Lower lobe of right lung (tissue), 2 donors: Measurements from ENCODE around the gene PHF2. TPM values are rescaled to one million over a fixed set of nuclear protein-coding genes. Genes with fewer than 3 reads are reported as not detected.

Source experiments
- ATAC-seq, 2 donors: fragments of 200-7000 bp; cut with Tn5 transposase; one replicate each; pipeline ENCODE4 v1.9.1; 2020 to 2022; ENCODE audit warnings: mild to moderate bottlenecking in 2 of 2, moderate library complexity in 2 of 2
- DNase-seq: peaks from one replicate; pipeline ENCODE4 v3.0.0-alpha.2; 2020
- H3K27ac ChIP-seq: fragments of 200-600 bp; one replicate; pipeline ENCODE4 v1.8.0; 2022
- H3K27me3 ChIP-seq: fragments of 200-600 bp; one replicate; pipeline ENCODE4 v1.8.0; 2022; ENCODE audit warnings: low read depth
- H3K36me3 ChIP-seq: fragments of 200-600 bp; one replicate; pipeline ENCODE4 v1.8.0; 2022; ENCODE audit warnings: mild to moderate bottlenecking
- H3K4me1 ChIP-seq: fragments of 200-600 bp; one replicate; pipeline ENCODE4 v1.8.0; 2022
- H3K4me3 ChIP-seq: fragments of 200-600 bp; one replicate; pipeline ENCODE4 v1.8.0; 2022; ENCODE audit warnings: mild to moderate bottlenecking
- H3K9me3 ChIP-seq: fragments of 200-600 bp; one replicate; pipeline ENCODE4 v1.8.0; 2022
- CTCF ChIP-seq: fragments of 200-600 bp; IDR thresholded peaks from one replicate; pipeline ENCODE4 v1.8.0; 2022; ENCODE audit warnings: antibody characterized with exemption, mild to moderate bottlenecking
- intact Hi-C: fragments of 100-400 bp; cut with DNase I; formaldehyde crosslinking; loops from one replicate; pipeline ENCODE4 v1.11.0; 2022
- total RNA-seq: library from RNA; stranded (reverse); fragmentation: NEBNext Ultra II Directional; extraction: Animal tissue kit (Norgen Biotek cat#: 25700); gene quantifications from one replicate; pipeline ENCODE4 v1.2.1, GENCODE V29; 2021
- donor health status: DM: no; HTN: yes; CAD: no; lungs with severe emphysema.

The PHF2 gene
- total RNA-seq, 1 donor from 2014 or later = 39.1 TPM

- no peak for ATAC-seq
- peak; percentile 42 for DNase-seq
- no peaks in the 10 kb centered on the region for H3K9me3 ChIP-seq
- no peaks in the 10 kb centered on the region for H3K27me3 ChIP-seq
- H3K36me3 ChIP-seq = peaks cover 47% of the 10 kb centered on the region
- no peaks in the 10 kb centered on the region for H3K4me1 ChIP-seq
- intact Hi-C loops = no loop called here
- no peak overlapping the region for H3K27ac ChIP-seq
- TF ChIP-seq CTCF = no peak
- no peak overlapping the region for H3K4me3 ChIP-seq
Measured at GRCh38 chr9:93667006-93667405, 90.6 kb downstream of the PHF2 start.

DNA sequence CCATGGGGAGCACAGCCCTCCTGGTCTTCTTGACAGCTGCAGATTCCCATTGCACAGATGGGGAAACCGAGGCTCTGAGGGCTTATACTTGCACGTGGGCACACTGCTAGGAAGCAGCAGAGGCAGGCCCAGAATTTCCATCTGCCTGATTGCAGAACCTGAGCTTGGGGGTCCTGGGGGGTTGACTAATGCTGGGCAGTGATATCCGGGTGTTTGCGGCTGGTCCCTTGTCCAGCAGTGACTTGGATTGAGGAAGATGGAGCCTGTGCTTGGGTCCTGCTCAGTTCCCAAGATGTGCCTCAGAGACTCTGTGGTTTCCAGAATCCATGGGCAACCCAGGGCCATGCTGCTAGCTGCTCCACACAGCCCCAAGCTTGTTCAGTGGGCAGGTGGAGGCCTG, 91.2 kb downstream of the PHF2 start:
- Histone ChIP-seq H3K4me1 (no peaks in the 10 kb centered on the region), H3K4me3 (no peak overlapping the region), H3K36me3 (peaks cover 45% of the 10 kb centered on the region), H3K27me3 (no peaks in the 10 kb centered on the region), H3K27ac (no peak overlapping the region), H3K9me3 (no peaks in the 10 kb centered on the region)
- intact Hi-C loops = no loop called here
- TF ChIP-seq CTCF = no peak
- ATAC-seq = no peak
- no peak for DNase-seq

DNA sequence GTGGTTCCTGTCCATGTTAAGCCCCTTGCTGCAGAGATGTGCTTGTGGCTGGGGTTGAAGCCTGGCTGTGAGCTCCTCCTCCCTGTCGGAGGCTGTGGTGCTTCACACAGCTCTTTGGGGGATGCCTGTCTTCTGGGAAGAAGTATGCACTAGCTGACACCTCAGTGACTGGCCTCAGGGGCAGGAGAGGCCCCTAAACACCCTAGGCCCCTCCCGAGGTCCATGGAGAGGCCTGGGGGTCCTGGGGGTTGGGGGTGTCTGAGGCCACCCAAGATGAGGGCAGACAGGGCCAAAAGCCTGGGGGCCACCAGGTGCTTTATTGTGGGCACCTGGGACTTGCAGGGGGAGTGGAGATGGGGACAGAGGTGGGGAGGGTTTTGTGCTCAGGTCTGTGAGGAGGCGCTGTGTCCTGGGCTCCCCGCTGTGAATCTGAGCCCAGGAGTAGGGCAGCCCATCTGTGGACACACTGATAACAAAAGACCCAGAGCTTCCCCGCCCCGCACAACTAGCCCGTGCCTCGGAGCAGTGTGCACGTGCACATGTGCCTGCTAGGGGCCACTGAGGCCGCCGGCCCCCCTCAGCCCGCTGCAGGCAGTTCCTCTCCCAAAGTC, 92.0 kb downstream of the PHF2 start:
- H3K27ac ChIP-seq = no peak overlapping the region
- ATAC-seq (no peak), DNase-seq (no peak)
- peaks cover 40% of the 10 kb centered on the region for H3K36me3 ChIP-seq
- no peak for TF ChIP-seq CTCF
- H3K27me3 ChIP-seq = no peaks in the 10 kb centered on the region
- no peak overlapping the region for H3K4me3 ChIP-seq
- H3K9me3 ChIP-seq = no peaks in the 10 kb centered on the region
- intact Hi-C loops = no loop called here
- no peaks in the 10 kb centered on the region for H3K4me1 ChIP-seq

DNA sequence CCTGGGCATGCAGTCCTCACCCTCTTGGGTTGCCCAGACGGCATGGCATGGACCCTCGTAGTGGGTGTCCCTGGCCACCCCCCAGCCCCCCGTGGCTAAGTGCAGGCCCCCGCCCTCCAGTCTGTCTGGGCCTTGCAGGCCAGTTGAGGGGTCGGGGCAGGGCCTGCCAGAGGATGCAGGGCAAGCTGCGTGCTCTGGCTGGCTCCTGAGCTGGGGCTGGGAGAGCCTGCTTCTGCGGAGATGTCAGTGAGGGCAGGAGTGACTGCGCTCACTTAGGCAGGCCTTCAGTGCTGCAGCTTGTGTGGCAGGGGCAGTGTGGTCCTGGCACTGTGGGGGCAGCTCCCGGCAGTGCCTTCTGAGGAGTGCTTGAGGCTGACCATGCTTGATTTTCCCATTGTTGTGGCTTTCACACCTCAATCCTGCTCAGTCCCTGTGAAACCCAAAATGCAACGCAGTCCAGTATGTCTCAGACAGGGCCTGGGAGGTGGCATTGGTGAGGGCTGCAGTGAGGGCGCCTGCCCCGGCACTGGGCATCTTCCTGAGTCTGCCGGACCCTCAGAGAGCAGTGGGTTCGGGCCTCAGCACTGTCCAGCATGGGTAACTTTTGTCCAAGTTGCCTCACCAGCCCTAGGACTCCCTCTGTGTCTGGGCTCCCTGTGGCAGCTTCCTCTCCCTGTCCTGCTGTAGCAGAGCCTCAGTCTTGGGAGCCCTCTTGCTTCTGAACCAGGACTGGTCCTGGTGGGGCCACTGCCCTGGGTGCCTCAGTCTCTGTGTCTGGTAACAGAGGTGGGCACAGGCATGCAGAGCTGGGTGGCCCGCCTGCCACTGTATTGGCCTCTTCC, 93.0 kb downstream of the PHF2 start:
- no peak for TF ChIP-seq CTCF
- H3K4me1 ChIP-seq = no peaks in the 10 kb centered on the region
- no peaks in the 10 kb centered on the region for H3K27me3 ChIP-seq
- H3K36me3 ChIP-seq = peaks cover 46% of the 10 kb centered on the region
- no peaks in the 10 kb centered on the region for H3K9me3 ChIP-seq
- no peak overlapping the region for H3K27ac ChIP-seq
- ATAC-seq (peak; percentile 7 to 9), DNase-seq (peak; percentile 37)
- intact Hi-C loops = no loop called here
- no peak overlapping the region for H3K4me3 ChIP-seq

GRCh38 chr9:93669958-93670207, 93.5 kb downstream of the PHF2 start:
- no peaks in the 10 kb centered on the region for H3K27me3 ChIP-seq
- H3K4me1 ChIP-seq = no peaks in the 10 kb centered on the region
- H3K9me3 ChIP-seq = no peaks in the 10 kb centered on the region
- no peak overlapping the region for H3K27ac ChIP-seq
- H3K4me3 ChIP-seq = no peak overlapping the region
- intact Hi-C loops = no loop called here
- DNase-seq (no peak), ATAC-seq (no peak)
- TF ChIP-seq CTCF = no peak
- peaks cover 51% of the 10 kb centered on the region for H3K36me3 ChIP-seq
